Mesothelial cell of epicardium (in vitro differentiated cells): ENCODE data around the gene IFNGR2. TPM values are rescaled to one million over a fixed set of nuclear protein-coding genes. Genes with fewer than 3 reads are reported as not detected.
"Not testable (repeated sequence)": the region's sequence is repeated elsewhere in the genome, so short reads cannot be mapped to it uniquely, and the experiment has no call there.

Experiments
- DNase-seq, 2 experiments: peaks; one replicate each; pipeline ENCODE4 v3.0.0; 2021; ENCODE audit warnings: low spot score in 2 of 2; ENCODE audit not compliant: unreplicated experiment in 2 of 2
- H3K27ac Mint-ChIP-seq: 2 replicates; pipeline ENCODE4 v1.8.0; 2021; ENCODE audit warnings: mixed read lengths
- H3K27me3 Mint-ChIP-seq: 2 replicates; pipeline ENCODE4 v1.8.0; 2021; ENCODE audit warnings: low read depth, mixed read lengths
- H3K36me3 Mint-ChIP-seq: 2 replicates; pipeline ENCODE4 v1.8.0; 2021; ENCODE audit warnings: mixed read lengths
- H3K4me1 Mint-ChIP-seq: 2 replicates; pipeline ENCODE4 v1.8.0; 2021; ENCODE audit warnings: mixed read lengths
- H3K4me3 Mint-ChIP-seq: 2 replicates; pipeline ENCODE4 v1.8.0; 2021; ENCODE audit warnings: mild to moderate bottlenecking, moderate library complexity, mixed read lengths
- H3K9me3 Mint-ChIP-seq: 2 replicates; pipeline ENCODE4 v1.8.0; 2021; ENCODE audit warnings: mixed read lengths
- CTCF ChIP-seq: fragments of 200-600 bp; sonication (generic); IDR thresholded peaks from one replicate; pipeline ENCODE4 v1.5.0; 2021; ENCODE audit warnings: antibody characterized with exemption; ENCODE audit not compliant: unreplicated experiment
- total RNA-seq: library from RNA; stranded (reverse); gene quantifications from 3 replicates; pipeline ENCODE4 v1.2.1, GENCODE V29; 2021

IFNGR2 gene
- total RNA-seq, 1 donor from 2014 or later: 57.9 TPM

GRCh38 chr21:33444499-33444898 lies 41.3 kb downstream of the IFNGR2 start:
- no peak overlapping the region for H3K27ac Mint-ChIP-seq
- no peaks in the 10 kb centered on the region for H3K36me3 Mint-ChIP-seq
- H3K27me3 Mint-ChIP-seq: no peaks in the 10 kb centered on the region
- TF ChIP-seq CTCF: no peak
- peaks cover 19% of the 10 kb centered on the region for H3K4me1 Mint-ChIP-seq
- H3K4me3 Mint-ChIP-seq: no peak overlapping the region
- no peak for DNase-seq
- no peaks in the 10 kb centered on the region for H3K9me3 Mint-ChIP-seq

GRCh38 chr21:33446620-33447019 lies 43.4 kb downstream of the IFNGR2 start:
- H3K4me3 Mint-ChIP-seq, DNase-seq: not testable (repeated sequence)

GRCh38 chr21:33449616-33450015 lies 46.4 kb downstream of the IFNGR2 start:
- no peaks in the 10 kb centered on the region for H3K9me3 Mint-ChIP-seq
- peaks cover 14% of the 10 kb centered on the region for H3K36me3 Mint-ChIP-seq
- no peaks in the 10 kb centered on the region for H3K27me3 Mint-ChIP-seq
- TF ChIP-seq CTCF: no peak
- H3K4me3 Mint-ChIP-seq: no peak overlapping the region
- H3K27ac Mint-ChIP-seq: no peak overlapping the region
- peaks cover 3% of the 10 kb centered on the region for H3K4me1 Mint-ChIP-seq
- no peak for DNase-seq

More at GRCh38 chr21:33446620-33447019, 43.4 kb downstream of the IFNGR2 start:
- H3K4me1 Mint-ChIP-seq: peaks cover 16% of the 10 kb centered on the region
- not testable (repeated sequence) for H3K27ac Mint-ChIP-seq, H3K27me3 Mint-ChIP-seq, H3K36me3 Mint-ChIP-seq, H3K9me3 Mint-ChIP-seq

- Mint-ChIP-seq H3K4me3 (no peak overlapping the region), H3K36me3 (peaks cover 14% of the 10 kb centered on the region)
- no peak for TF ChIP-seq CTCF
Measured at GRCh38 chr21:33451634-33452071, 48.4 kb downstream of the IFNGR2 start.

GRCh38 chr21:33452362-33452761 lies 49.1 kb downstream of the IFNGR2 start:
- Mint-ChIP-seq H3K4me1 (no peaks in the 10 kb centered on the region), H3K27ac (no peak overlapping the region), H3K36me3 (peaks cover 14% of the 10 kb centered on the region), H3K27me3 (no peaks in the 10 kb centered on the region), H3K9me3 (no peaks in the 10 kb centered on the region), H3K4me3 (no peak overlapping the region)
- DNase-seq: no peak
- TF ChIP-seq CTCF: no peak

More at GRCh38 chr21:33451634-33452071, 48.4 kb downstream of the IFNGR2 start:
- Mint-ChIP-seq H3K4me1 (no peaks in the 10 kb centered on the region), H3K27ac (no peak overlapping the region), H3K27me3 (no peaks in the 10 kb centered on the region), H3K9me3 (no peaks in the 10 kb centered on the region)
- no peak for DNase-seq

GRCh38 chr21:33455686-33456446 lies 52.7 kb downstream of the IFNGR2 start:
- Mint-ChIP-seq H3K4me1 (no peaks in the 10 kb centered on the region), H3K36me3 (peaks cover 14% of the 10 kb centered on the region), H3K27me3 (no peaks in the 10 kb centered on the region), H3K4me3 (no peak overlapping the region), H3K27ac (no peak overlapping the region), H3K9me3 (no peaks in the 10 kb centered on the region)
- DNase-seq: no peak
- no peak for TF ChIP-seq CTCF
